MM.1S (cell line): Measurements from ENCODE around the gene FOXF2.

Source experiments
- DNase-seq: peaks from one replicate; pipeline ENCODE4 v3.0.0-alpha.2; 2015
- H2AFZ ChIP-seq: fragments of 300-600 bp; sonication (generic); 2 replicates; pipeline ENCODE4 v1.6.0; 2016; ENCODE audit warnings: antibody characterized with exemption, low read length
- H3F3A ChIP-seq: fragments of 300-600 bp; sonication (generic); 2 replicates; pipeline ENCODE4 v1.6.1; 2016; ENCODE audit warnings: mild to moderate bottlenecking, antibody characterized with exemption, low read length, moderate library complexity, mixed read lengths; ENCODE audit not compliant: insufficient read depth
- H3K27ac ChIP-seq: fragments of 300-600 bp; sonication (generic); 2 replicates; pipeline ENCODE4 v1.5.1; 2016; ENCODE audit warnings: mild to moderate bottlenecking, low read length
- H3K27me3 ChIP-seq: fragments of 300-600 bp; sonication (generic); replicated peaks from 2 replicates; pipeline ENCODE4 v1.6.0; 2016; ENCODE audit warnings: low read length; ENCODE audit not compliant: insufficient read depth
- H3K36me3 ChIP-seq: fragments of 300-600 bp; sonication (generic); replicated peaks from 2 replicates; pipeline ENCODE4 v1.6.1; 2016; ENCODE audit warnings: mild to moderate bottlenecking, low read length, mixed read lengths; ENCODE audit not compliant: insufficient read depth
- H3K4me1 ChIP-seq: fragments of 300-600 bp; sonication (generic); 2 replicates; pipeline ENCODE4 v1.6.1; 2016; ENCODE audit warnings: low read length, mixed read lengths
- H3K4me2 ChIP-seq: fragments of 300-600 bp; sonication (generic); 2 replicates; pipeline ENCODE4 v1.6.0; 2016; ENCODE audit warnings: low read depth, low read length
- H3K4me3 ChIP-seq: fragments of 300-600 bp; sonication (generic); 2 replicates; pipeline ENCODE4 v1.5.1; 2016; ENCODE audit warnings: low read length, mixed read lengths
- H3K79me2 ChIP-seq: fragments of 300-600 bp; sonication (generic); 2 replicates; pipeline ENCODE4 v1.6.1; 2016; ENCODE audit warnings: mixed run types, low read length, mixed read lengths
- H3K9ac ChIP-seq: fragments of 300-600 bp; sonication (generic); 2 replicates; pipeline ENCODE4 v1.6.1; 2016; ENCODE audit warnings: low read length, mixed read lengths
- H3K9me2 ChIP-seq: fragments of 300-600 bp; sonication (generic); replicated peaks from 2 replicates; pipeline ENCODE4 v1.6.1; 2016; ENCODE audit warnings: mild to moderate bottlenecking, low read length, mixed read lengths; ENCODE audit not compliant: insufficient read depth
- H3K9me3 ChIP-seq: fragments of 300-600 bp; sonication (generic); replicated peaks from 2 replicates; pipeline ENCODE4 v1.6.1; 2016; ENCODE audit warnings: mild to moderate bottlenecking, low read length, mixed read lengths; ENCODE audit not compliant: insufficient read depth
- H4K20me1 ChIP-seq: fragments of 300-600 bp; sonication (generic); 2 replicates; pipeline ENCODE4 v1.6.1; 2016; ENCODE audit warnings: mild to moderate bottlenecking, low read length, moderate library complexity, mixed read lengths; ENCODE audit not compliant: insufficient read depth
- EZH2 ChIP-seq: fragments of 300-600 bp; sonication (generic); optimal IDR thresholded peaks from 2 replicates; pipeline ENCODE3; 2017; ENCODE audit warnings: low read depth, mild to moderate bottlenecking, antibody characterized with exemption, low read length, mixed read lengths
- EZH2phosphoT487 ChIP-seq: fragments of 300-600 bp; sonication (generic); IDR thresholded peaks from 2 replicates; pipeline ENCODE4 v1.6.1; 2018; ENCODE audit warnings: antibody characterized with exemption, low read length
- TF ChIP-seq, protein P1 (sequence below): fragments of 300-600 bp; sonication (generic); IDR thresholded peaks from 2 replicates; pipeline ENCODE4 v1.5.1; 2016; ENCODE audit warnings: antibody characterized with exemption, low read length, mixed read lengths

The FOXF2 gene

DNA sequence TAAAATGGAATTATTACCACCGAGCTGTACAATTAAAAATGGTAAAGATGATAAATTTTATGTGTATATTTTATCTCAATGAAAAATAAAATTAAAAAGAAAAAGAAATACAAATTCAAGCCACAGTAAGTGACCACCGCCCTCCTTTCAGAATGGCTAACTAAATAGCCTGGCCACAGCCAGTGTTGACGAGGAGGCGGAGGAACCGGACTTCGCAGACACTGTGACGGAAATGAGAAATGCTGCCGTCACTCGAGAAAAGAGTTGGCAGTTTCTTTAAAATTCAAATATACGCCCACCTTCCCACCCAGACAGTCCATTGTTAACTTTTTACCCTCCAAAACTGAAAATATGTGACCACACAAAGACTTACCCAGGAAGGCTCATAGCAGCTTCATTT, 50.0 kb downstream of the FOXF2 start:
- Histone ChIP-seq H3K4me3 (no peak overlapping the region), H3K9me2 (no peaks in the 10 kb centered on the region), H3K36me3 (no peaks in the 10 kb centered on the region), H3K4me2 (no peak overlapping the region), H4K20me1 (no peaks in the 10 kb centered on the region), H3K27ac (no peak overlapping the region), H2AFZ (no peak overlapping the region), H3K9ac (no peak overlapping the region), H3K27me3 (no peaks in the 10 kb centered on the region), H3K9me3 (no peaks in the 10 kb centered on the region), H3K4me1 (no peaks in the 10 kb centered on the region), H3F3A (no peaks in the 10 kb centered on the region), H3K79me2 (no peaks in the 10 kb centered on the region)
- TF ChIP-seq EZH2 (no peak), EZH2phosphoT487 (no peak)
- TF ChIP-seq, protein P1, sequence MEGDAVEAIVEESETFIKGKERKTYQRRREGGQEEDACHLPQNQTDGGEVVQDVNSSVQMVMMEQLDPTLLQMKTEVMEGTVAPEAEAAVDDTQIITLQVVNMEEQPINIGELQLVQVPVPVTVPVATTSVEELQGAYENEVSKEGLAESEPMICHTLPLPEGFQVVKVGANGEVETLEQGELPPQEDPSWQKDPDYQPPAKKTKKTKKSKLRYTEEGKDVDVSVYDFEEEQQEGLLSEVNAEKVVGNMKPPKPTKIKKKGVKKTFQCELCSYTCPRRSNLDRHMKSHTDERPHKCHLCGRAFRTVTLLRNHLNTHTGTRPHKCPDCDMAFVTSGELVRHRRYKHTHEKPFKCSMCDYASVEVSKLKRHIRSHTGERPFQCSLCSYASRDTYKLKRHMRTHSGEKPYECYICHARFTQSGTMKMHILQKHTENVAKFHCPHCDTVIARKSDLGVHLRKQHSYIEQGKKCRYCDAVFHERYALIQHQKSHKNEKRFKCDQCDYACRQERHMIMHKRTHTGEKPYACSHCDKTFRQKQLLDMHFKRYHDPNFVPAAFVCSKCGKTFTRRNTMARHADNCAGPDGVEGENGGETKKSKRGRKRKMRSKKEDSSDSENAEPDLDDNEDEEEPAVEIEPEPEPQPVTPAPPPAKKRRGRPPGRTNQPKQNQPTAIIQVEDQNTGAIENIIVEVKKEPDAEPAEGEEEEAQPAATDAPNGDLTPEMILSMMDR = no peak
- no peak for DNase-seq

DNA sequence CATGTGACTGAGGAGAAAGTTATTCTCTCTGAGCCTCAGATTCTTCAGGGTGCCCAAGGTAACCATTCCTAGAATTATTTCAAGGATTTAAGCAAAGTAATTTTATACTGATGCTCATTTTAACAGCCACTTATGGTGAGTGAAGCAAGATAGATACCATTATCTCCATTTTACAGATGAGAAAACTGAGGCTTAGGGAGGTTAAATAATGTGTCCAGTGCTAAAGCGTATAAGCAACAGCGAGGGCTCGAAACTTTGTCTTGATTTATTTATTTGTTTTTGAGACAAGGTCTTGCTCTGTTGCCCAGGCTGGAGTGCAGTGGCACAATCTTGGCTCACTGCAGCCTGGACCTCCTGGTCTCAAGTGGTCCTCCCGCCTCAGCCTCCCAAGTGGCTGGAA, 53.6 kb downstream of the FOXF2 start:
- Histone ChIP-seq H3K9me3 (no peaks in the 10 kb centered on the region), H3F3A (no peaks in the 10 kb centered on the region), H3K36me3 (no peaks in the 10 kb centered on the region), H3K27me3 (no peaks in the 10 kb centered on the region), H4K20me1 (no peaks in the 10 kb centered on the region), H3K4me3 (no peak overlapping the region), H3K4me1 (no peaks in the 10 kb centered on the region), H3K27ac (no peak overlapping the region), H3K9ac (no peak overlapping the region), H3K9me2 (no peaks in the 10 kb centered on the region), H3K79me2 (no peaks in the 10 kb centered on the region), H2AFZ (no peak overlapping the region), H3K4me2 (no peak overlapping the region)
- TF ChIP-seq EZH2phosphoT487 (no peak), EZH2 (no peak)
- TF ChIP-seq, protein P1 = no peak
- DNase-seq = no peak
